Retinal pigment epithelial cell (primary cell): Measurements from ENCODE around the gene PTGS1.

Source experiments
- DNase-seq: peaks from one replicate; pipeline ENCODE4 v3.0.0-alpha.2; 2010; ENCODE audit warnings: low read depth
- H3K4me3 ChIP-seq: 2 replicates; pipeline ENCODE4 v1.5.1; 2011; ENCODE audit warnings: mild to moderate bottlenecking, low read length, control low read depth, moderate library complexity
- CTCF ChIP-seq: conservative IDR thresholded peaks from 2 replicates; pipeline ENCODE4 v1.5.1; 2011; ENCODE audit warnings: low read depth, low read length, control low read depth, inconsistent platforms

Gene PTGS1

GRCh38 chr9:122389799-122390481 is 19.1 kb downstream of the PTGS1 start:
- TF ChIP-seq CTCF: no peak
- no peak overlapping the region for H3K4me3 ChIP-seq
- no peak for DNase-seq

GRCh38 chr9:122392284-122392683 is 21.5 kb downstream of the PTGS1 start:
- no peak for DNase-seq
- no peak overlapping the region for H3K4me3 ChIP-seq
- no peak for TF ChIP-seq CTCF

- no peak for DNase-seq
- H3K4me3 ChIP-seq: no peak overlapping the region
- TF ChIP-seq CTCF: no peak
Measured at GRCh38 chr9:122392714-122393113, 21.9 kb downstream of the PTGS1 start.

- TF ChIP-seq CTCF: no peak
- no peak overlapping the region for H3K4me3 ChIP-seq
- DNase-seq: no peak
Measured at GRCh38 chr9:122393284-122393983, 22.6 kb downstream of the PTGS1 start.

- H3K4me3 ChIP-seq: no peak overlapping the region
- no peak for TF ChIP-seq CTCF
- DNase-seq: no peak
Measured at GRCh38 chr9:122394265-122395125, 23.7 kb downstream of the PTGS1 start.

GRCh38 chr9:122396614-122397148 is 25.9 kb downstream of the PTGS1 start:
- no peak for DNase-seq
- H3K4me3 ChIP-seq: no peak overlapping the region
- TF ChIP-seq CTCF: no peak
